GM23338 (cell line): ENCODE results near the gene APOBR. TPM values are rescaled to one million over a fixed set of nuclear protein-coding genes. Genes with fewer than 3 reads are reported as not detected.
"Not testable (repeated sequence)": the region's sequence is repeated elsewhere in the genome, so short reads cannot be mapped to it uniquely, and the experiment has no call there.

Experiments
- ATAC-seq: fragments of 200-7000 bp; cut with Tn5 transposase; 3 replicates; pipeline ENCODE4 v1.9.1; 2020
- DNase-seq: peaks from one replicate; pipeline ENCODE4 v3.0.0-alpha.2; 2015; ENCODE audit warnings: low spot score
- H2AFZ ChIP-seq: fragments of 200-600 bp; sonication (generic); 2 replicates; pipeline ENCODE4 v1.8.0; 2016; ENCODE audit warnings: antibody characterized with exemption, mild to moderate bottlenecking, moderate library complexity
- H3F3A ChIP-seq: fragments of 200-600 bp; sonication (generic); replicated peaks from 2 replicates; pipeline ENCODE4 v1.8.0; 2017; ENCODE audit warnings: antibody characterized with exemption, mixed run types, low read depth
- H3K27ac ChIP-seq: fragments of 200-600 bp; sonication (generic); 2 replicates; pipeline ENCODE4 v1.6.1; 2016; ENCODE audit warnings: low read depth
- H3K27me3 ChIP-seq: fragments of 200-600 bp; sonication (generic); 2 replicates; pipeline ENCODE4 v1.8.0; 2016; ENCODE audit warnings: mild to moderate bottlenecking, mixed run types, moderate library complexity; ENCODE audit not compliant: insufficient read depth
- H3K36me3 ChIP-seq: fragments of 200-600 bp; sonication (generic); 2 replicates; pipeline ENCODE4 v1.8.0; 2016; ENCODE audit warnings: mild to moderate bottlenecking; ENCODE audit not compliant: insufficient read depth
- H3K4me1 ChIP-seq: fragments of 200-600 bp; sonication (generic); 2 replicates; pipeline ENCODE4 v1.8.0; 2016; ENCODE audit warnings: mild to moderate bottlenecking, moderate library complexity; ENCODE audit not compliant: insufficient read depth
- H3K4me2 ChIP-seq: fragments of 200-600 bp; sonication (generic); 2 replicates; pipeline ENCODE4 v1.7.1; 2017; ENCODE audit warnings: mixed run types
- H3K4me3 ChIP-seq: fragments of 200-600 bp; sonication (generic); 2 replicates; pipeline ENCODE4 v1.6.1; 2016; ENCODE audit warnings: mixed run types
- H3K79me2 ChIP-seq: fragments of 200-600 bp; sonication (generic); replicated peaks from 2 replicates; pipeline ENCODE4 v1.8.0; 2017; ENCODE audit warnings: mild to moderate bottlenecking; ENCODE audit not compliant: insufficient read depth
- H3K9me2 ChIP-seq: fragments of 200-600 bp; sonication (generic); 2 replicates; pipeline ENCODE4 v1.8.0; 2017; ENCODE audit not compliant: insufficient read depth
- H4K20me1 ChIP-seq: fragments of 200-600 bp; sonication (generic); replicated peaks from 2 replicates; pipeline ENCODE4 v1.8.0; 2017; ENCODE audit warnings: mild to moderate bottlenecking; ENCODE audit not compliant: insufficient read depth
- H3K27ac Mint-ChIP-seq: 2 replicates; pipeline ENCODE4 v1.8.0; 2020; ENCODE audit warnings: inconsistent platforms, mild to moderate bottlenecking, moderate library complexity, mixed read lengths
- H3K27me3 Mint-ChIP-seq: 3 replicates; pipeline ENCODE4 v1.8.0; 2022; ENCODE audit warnings: low read depth, mild to moderate bottlenecking, moderate library complexity, mixed read lengths, inconsistent platforms; ENCODE audit not compliant: insufficient read depth, poor library complexity
- H3K36me3 Mint-ChIP-seq: 3 replicates; pipeline ENCODE4 v1.8.0; 2021; ENCODE audit warnings: low read depth, mild to moderate bottlenecking, inconsistent platforms, moderate library complexity, mixed read lengths
- H3K4me1 Mint-ChIP-seq: 3 replicates; pipeline ENCODE4 v1.8.0; 2020; ENCODE audit warnings: mild to moderate bottlenecking, inconsistent platforms, mixed read lengths
- H3K4me3 Mint-ChIP-seq: 3 replicates; pipeline ENCODE4 v1.8.0; 2021; ENCODE audit warnings: moderate library complexity, mild to moderate bottlenecking, inconsistent platforms, mixed read lengths
- H3K9me3 Mint-ChIP-seq: 3 replicates; pipeline ENCODE4 v1.8.0; 2020; ENCODE audit warnings: moderate library complexity, mild to moderate bottlenecking, inconsistent platforms, mixed read lengths
- CREB1 ChIP-seq: fragments of 250-450 bp; sonication (Bioruptor Pico); IDR thresholded peaks from 2 replicates; pipeline ENCODE4 v1.5.0; 2020; ENCODE audit warnings: low read depth, mild to moderate bottlenecking, moderate library complexity
- EZH2 ChIP-seq: fragments of 200-600 bp; sonication (generic); IDR thresholded peaks from one replicate; pipeline ENCODE4 v1.8.0; 2017; ENCODE audit warnings: antibody characterized with exemption, mild to moderate bottlenecking, low read depth; ENCODE audit not compliant: unreplicated experiment
- EZH2phosphoT487 ChIP-seq: fragments of 200-600 bp; sonication (generic); IDR thresholded peaks from one replicate; pipeline ENCODE4 v1.8.1; 2018; ENCODE audit warnings: antibody characterized with exemption; ENCODE audit not compliant: unreplicated experiment
- NANOG ChIP-seq: IDR thresholded peaks from 2 replicates; pipeline ENCODE4 v1.6.1; 2016; ENCODE audit warnings: antibody characterized with exemption, borderline replicate concordance
- POLR2AphosphoS5 ChIP-seq: IDR thresholded peaks from 2 replicates; pipeline ENCODE4 v1.6.1; 2016; ENCODE audit warnings: antibody characterized with exemption, low read depth
- STAT1 ChIP-seq: IDR thresholded peaks from one replicate; pipeline ENCODE4 v1.6.1; 2016; ENCODE audit warnings: antibody characterized with exemption; ENCODE audit not compliant: unreplicated experiment
- ZNF114 ChIP-seq: fragments of 250-450 bp; sonication (Bioruptor Pico); IDR thresholded peaks from 2 replicates; pipeline ENCODE4 v1.5.0; 2020; ENCODE audit warnings: mild to moderate bottlenecking, moderate library complexity
- ZNF331 ChIP-seq: fragments of 250-450 bp; sonication (Bioruptor Pico); IDR thresholded peaks from 2 replicates; pipeline ENCODE4 v1.5.0; 2020; ENCODE audit warnings: low read depth, mild to moderate bottlenecking, moderate library complexity
- polyA plus RNA-seq: library from polyadenylated mRNA; unstranded; fragments of >200 nt; fragmentation: Nextera tagmentation; extraction: Ambion mirVana; gene quantifications from 2 replicates; pipeline ENCODE4 v1.2.1, GENCODE V29; 2016
- total RNA-seq: library from RNA; depleted of rRNA; stranded (reverse); fragments of >200 nt; shearing (Covaris generic); gene quantifications from 2 replicates; pipeline ENCODE4 v1.2.3, GENCODE V29; 2014
- TF ChIP-seq, protein P1 (sequence below): IDR thresholded peaks from one replicate; pipeline ENCODE4 v1.6.1; 2018; ENCODE audit warnings: antibody characterized with exemption; ENCODE audit not compliant: unreplicated experiment
- TF ChIP-seq, protein P2 (sequence below), 2 experiments: fragments of 200-600 bp in 1 of 2; sonication (generic) in 1 of 2; conservative IDR thresholded peaks; 2 replicates each; pipeline versions ENCODE4 v1.5.1 to v1.6.1; 2016 to 2017; ENCODE audit warnings: antibody characterized with exemption in 2 of 2, low read depth in 2 of 2, mild to moderate bottlenecking in 2 of 2, moderate library complexity in 1 of 2
- TF ChIP-seq, protein P3 (sequence below): IDR thresholded peaks from 2 replicates; pipeline ENCODE4 v1.6.1; 2016; ENCODE audit warnings: antibody characterized with exemption

Gene APOBR
- total and polyA plus RNA-seq, 2 experiments from 2014 or later = 0.07 TPM; not detected in 1

- Histone ChIP-seq H3K27me3 (no peaks in the 10 kb centered on the region), H4K20me1 (no peaks in the 10 kb centered on the region), H3K9me2 (no peaks in the 10 kb centered on the region), H3K4me2 (no peak overlapping the region), H3K79me2 (no peaks in the 10 kb centered on the region), H3K27ac (no peak overlapping the region), H3F3A (no peaks in the 10 kb centered on the region), H3K4me1 (no peaks in the 10 kb centered on the region), H3K36me3 (no peaks in the 10 kb centered on the region), H2AFZ (no peak overlapping the region), H3K4me3 (no peak overlapping the region)
- Mint-ChIP-seq H3K9me3 (peaks cover 14% of the 10 kb centered on the region; the same call in 1 of the 3 replicates), H3K27me3 (peaks cover 2% of the 10 kb centered on the region), H3K4me1 (no peaks in the 10 kb centered on the region), H3K27ac (no peak overlapping the region), H3K36me3 (no peaks in the 10 kb centered on the region), H3K4me3 (no peak overlapping the region)
- no peak for TF ChIP-seq EZH2phosphoT487
- TF ChIP-seq, protein P1, sequence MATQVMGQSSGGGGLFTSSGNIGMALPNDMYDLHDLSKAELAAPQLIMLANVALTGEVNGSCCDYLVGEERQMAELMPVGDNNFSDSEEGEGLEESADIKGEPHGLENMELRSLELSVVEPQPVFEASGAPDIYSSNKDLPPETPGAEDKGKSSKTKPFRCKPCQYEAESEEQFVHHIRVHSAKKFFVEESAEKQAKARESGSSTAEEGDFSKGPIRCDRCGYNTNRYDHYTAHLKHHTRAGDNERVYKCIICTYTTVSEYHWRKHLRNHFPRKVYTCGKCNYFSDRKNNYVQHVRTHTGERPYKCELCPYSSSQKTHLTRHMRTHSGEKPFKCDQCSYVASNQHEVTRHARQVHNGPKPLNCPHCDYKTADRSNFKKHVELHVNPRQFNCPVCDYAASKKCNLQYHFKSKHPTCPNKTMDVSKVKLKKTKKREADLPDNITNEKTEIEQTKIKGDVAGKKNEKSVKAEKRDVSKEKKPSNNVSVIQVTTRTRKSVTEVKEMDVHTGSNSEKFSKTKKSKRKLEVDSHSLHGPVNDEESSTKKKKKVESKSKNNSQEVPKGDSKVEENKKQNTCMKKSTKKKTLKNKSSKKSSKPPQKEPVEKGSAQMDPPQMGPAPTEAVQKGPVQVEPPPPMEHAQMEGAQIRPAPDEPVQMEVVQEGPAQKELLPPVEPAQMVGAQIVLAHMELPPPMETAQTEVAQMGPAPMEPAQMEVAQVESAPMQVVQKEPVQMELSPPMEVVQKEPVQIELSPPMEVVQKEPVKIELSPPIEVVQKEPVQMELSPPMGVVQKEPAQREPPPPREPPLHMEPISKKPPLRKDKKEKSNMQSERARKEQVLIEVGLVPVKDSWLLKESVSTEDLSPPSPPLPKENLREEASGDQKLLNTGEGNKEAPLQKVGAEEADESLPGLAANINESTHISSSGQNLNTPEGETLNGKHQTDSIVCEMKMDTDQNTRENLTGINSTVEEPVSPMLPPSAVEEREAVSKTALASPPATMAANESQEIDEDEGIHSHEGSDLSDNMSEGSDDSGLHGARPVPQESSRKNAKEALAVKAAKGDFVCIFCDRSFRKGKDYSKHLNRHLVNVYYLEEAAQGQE = no peak
- TF ChIP-seq ZNF331 (CRISPR knock-in tag) = no peak
- TF ChIP-seq, protein P2, sequence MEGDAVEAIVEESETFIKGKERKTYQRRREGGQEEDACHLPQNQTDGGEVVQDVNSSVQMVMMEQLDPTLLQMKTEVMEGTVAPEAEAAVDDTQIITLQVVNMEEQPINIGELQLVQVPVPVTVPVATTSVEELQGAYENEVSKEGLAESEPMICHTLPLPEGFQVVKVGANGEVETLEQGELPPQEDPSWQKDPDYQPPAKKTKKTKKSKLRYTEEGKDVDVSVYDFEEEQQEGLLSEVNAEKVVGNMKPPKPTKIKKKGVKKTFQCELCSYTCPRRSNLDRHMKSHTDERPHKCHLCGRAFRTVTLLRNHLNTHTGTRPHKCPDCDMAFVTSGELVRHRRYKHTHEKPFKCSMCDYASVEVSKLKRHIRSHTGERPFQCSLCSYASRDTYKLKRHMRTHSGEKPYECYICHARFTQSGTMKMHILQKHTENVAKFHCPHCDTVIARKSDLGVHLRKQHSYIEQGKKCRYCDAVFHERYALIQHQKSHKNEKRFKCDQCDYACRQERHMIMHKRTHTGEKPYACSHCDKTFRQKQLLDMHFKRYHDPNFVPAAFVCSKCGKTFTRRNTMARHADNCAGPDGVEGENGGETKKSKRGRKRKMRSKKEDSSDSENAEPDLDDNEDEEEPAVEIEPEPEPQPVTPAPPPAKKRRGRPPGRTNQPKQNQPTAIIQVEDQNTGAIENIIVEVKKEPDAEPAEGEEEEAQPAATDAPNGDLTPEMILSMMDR (conservative IDR thresholded peaks at IDR 0.05; ENCODE audit: low read depth in 2 of 2) = no peak
- no peak for TF ChIP-seq ZNF114
- TF ChIP-seq EZH2 = no peak
- TF ChIP-seq NANOG = no peak
- TF ChIP-seq, protein P3, sequence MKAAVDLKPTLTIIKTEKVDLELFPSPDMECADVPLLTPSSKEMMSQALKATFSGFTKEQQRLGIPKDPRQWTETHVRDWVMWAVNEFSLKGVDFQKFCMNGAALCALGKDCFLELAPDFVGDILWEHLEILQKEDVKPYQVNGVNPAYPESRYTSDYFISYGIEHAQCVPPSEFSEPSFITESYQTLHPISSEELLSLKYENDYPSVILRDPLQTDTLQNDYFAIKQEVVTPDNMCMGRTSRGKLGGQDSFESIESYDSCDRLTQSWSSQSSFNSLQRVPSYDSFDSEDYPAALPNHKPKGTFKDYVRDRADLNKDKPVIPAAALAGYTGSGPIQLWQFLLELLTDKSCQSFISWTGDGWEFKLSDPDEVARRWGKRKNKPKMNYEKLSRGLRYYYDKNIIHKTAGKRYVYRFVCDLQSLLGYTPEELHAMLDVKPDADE = no peak
- no peak for TF ChIP-seq CREB1 (CRISPR knock-in tag)
- TF ChIP-seq POLR2AphosphoS5 = no peak
- no peak for TF ChIP-seq STAT1
- DNase-seq (no peak), ATAC-seq (no peak)
Observed at GRCh38 chr16:28526201-28527099, 32.0 kb downstream of the APOBR start.

GRCh38 chr16:28527100-28527785 is 32.8 kb downstream of the APOBR start:
- not testable (repeated sequence) for H3K27me3 ChIP-seq, H3K4me3 Mint-ChIP-seq, H3K27me3 Mint-ChIP-seq, H3K79me2 ChIP-seq, ATAC-seq, H3K4me2 ChIP-seq, H3K27ac Mint-ChIP-seq, H3K27ac ChIP-seq, H4K20me1 ChIP-seq, H3K4me3 ChIP-seq, H2AFZ ChIP-seq, H3K36me3 ChIP-seq, H3F3A ChIP-seq, H3K4me1 ChIP-seq, DNase-seq, H3K4me1 Mint-ChIP-seq, H3K9me2 ChIP-seq, H3K36me3 Mint-ChIP-seq
- H3K9me3 Mint-ChIP-seq = peaks cover 14% of the 10 kb centered on the region; the same call in 1 of the 3 replicates
